ENCODE measurements around the gene PRPF8.

DNA sequence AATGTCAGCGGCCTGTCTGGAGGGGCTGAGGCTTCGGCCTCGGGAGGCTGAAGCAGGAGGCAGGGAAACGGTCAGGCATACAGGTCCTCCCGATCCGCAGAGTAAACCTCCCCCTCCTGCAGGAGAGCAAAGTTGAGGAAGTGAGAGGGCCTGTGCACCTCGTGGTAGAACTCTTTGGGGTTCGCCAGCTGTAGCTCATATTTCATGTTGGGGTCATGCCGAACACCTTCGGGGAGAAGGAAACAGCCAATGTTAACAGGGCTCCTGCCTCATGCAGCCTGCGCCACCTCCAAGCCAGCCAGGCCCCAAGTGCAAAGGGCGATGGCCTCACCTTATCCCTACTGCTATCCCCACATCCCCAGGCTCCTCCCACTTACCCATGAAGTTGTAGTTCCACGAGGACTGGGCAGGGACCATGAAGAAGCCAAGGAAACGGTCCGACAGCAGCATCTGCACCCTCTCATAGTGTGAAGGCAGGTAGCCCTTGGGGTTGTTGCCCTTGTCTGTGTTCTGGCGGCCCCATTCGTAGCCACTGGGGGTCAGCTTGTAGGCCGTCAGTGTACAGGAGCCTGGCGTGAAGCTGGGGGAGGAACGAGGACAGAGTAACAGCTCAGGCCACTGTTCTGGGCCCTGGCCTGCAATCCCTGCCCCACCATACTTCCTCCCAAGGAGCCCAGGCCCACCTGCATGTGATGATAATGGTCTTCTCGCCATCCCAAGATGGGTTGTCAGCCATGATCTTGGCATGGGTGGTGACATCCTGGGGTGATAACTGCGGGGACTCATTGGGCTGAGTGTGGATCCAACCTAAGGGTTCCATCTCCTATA is 33.7 kb downstream of the PRPF8 start:
- TF ChIP-seq CTCF (IDR thresholded peaks at IDR 0.05; ENCODE audit: insufficient read depth, low read length) (no peak), GABPA (IDR thresholded peaks at IDR 0.05; ENCODE audit: low read depth) (no peak), POLR2AphosphoS5 (IDR thresholded peaks at IDR 0.05; ENCODE audit: low read depth) (no peak), SPI1 (IDR thresholded peaks at IDR 0.05; ENCODE audit: borderline replicate concordance, low read depth) (no peak)
- TF ChIP-seq, protein P1, sequence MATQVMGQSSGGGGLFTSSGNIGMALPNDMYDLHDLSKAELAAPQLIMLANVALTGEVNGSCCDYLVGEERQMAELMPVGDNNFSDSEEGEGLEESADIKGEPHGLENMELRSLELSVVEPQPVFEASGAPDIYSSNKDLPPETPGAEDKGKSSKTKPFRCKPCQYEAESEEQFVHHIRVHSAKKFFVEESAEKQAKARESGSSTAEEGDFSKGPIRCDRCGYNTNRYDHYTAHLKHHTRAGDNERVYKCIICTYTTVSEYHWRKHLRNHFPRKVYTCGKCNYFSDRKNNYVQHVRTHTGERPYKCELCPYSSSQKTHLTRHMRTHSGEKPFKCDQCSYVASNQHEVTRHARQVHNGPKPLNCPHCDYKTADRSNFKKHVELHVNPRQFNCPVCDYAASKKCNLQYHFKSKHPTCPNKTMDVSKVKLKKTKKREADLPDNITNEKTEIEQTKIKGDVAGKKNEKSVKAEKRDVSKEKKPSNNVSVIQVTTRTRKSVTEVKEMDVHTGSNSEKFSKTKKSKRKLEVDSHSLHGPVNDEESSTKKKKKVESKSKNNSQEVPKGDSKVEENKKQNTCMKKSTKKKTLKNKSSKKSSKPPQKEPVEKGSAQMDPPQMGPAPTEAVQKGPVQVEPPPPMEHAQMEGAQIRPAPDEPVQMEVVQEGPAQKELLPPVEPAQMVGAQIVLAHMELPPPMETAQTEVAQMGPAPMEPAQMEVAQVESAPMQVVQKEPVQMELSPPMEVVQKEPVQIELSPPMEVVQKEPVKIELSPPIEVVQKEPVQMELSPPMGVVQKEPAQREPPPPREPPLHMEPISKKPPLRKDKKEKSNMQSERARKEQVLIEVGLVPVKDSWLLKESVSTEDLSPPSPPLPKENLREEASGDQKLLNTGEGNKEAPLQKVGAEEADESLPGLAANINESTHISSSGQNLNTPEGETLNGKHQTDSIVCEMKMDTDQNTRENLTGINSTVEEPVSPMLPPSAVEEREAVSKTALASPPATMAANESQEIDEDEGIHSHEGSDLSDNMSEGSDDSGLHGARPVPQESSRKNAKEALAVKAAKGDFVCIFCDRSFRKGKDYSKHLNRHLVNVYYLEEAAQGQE (IDR thresholded peaks at IDR 0.05; ENCODE audit: insufficient replicate concordance, low read depth): no peak
